ENCODE data around the gene SNX22.

The SNX22 gene

GRCh38 chr15:64132217-64132616 is 19.3 kb upstream of the SNX22 start (continued):
- no peak for TF ChIP-seq PRDM2 (tag by site-specific recombination; IDR thresholded peaks at IDR 0.05; ENCODE audit: borderline replicate concordance)
- no peak for TF ChIP-seq ZNF184 (tag by site-specific recombination; IDR thresholded peaks at IDR 0.05)
- no peak for TF ChIP-seq ZNF501 (tag by site-specific recombination; IDR thresholded peaks at IDR 0.05)
- TF ChIP-seq ZNF112 (tag by site-specific recombination; IDR thresholded peaks at IDR 0.05), result no peak
- no peak for TF ChIP-seq ZNF174 (tag by site-specific recombination; IDR thresholded peaks at IDR 0.05)
- no peak for TF ChIP-seq ZNF398 (tag by site-specific recombination; IDR thresholded peaks at IDR 0.05)

- peaks cover 0 to 89% of the 10 kb centered on the region in 2 experiments for H3K36me3 ChIP-seq (ENCODE audit: control insufficient read depth in 2 of 2, insufficient read depth in 1 of 2, low read length in 2 of 2)
- ChIA-PET POLR2A (interaction anchor here (0.6 kb wide), 1 partner anchor 288 kb away, joined by 3 read pairs; no protein-coding TSS in a partner anchor), CTCF (interaction anchor here (0.6 to 1.6 kb wide), 2 partner anchors 9 to 15 kb away, joined by 3 to 7 read pairs; no protein-coding TSS in a partner anchor)
- no peaks in the 10 kb centered on the region for H3K4me1 ChIP-seq (ENCODE audit: control insufficient read depth, insufficient read depth, low read length)
- H3K27ac ChIP-seq (ENCODE audit: extremely low read depth, low read depth, low read length), result no peak overlapping the region
- no peak overlapping the region for H3K4me3 ChIP-seq (ENCODE audit: low read depth, low read length)
- H3K9me3 ChIP-seq (ENCODE audit: control insufficient read depth, insufficient read depth, low read depth, low read length), result no peaks in the 10 kb centered on the region
- TF ChIP-seq KLF10 (tag by site-specific recombination; IDR thresholded peaks at IDR 0.05) (no peak), ZNF449 (tag by site-specific recombination; IDR thresholded peaks at IDR 0.05) (no peak), ZNF510 (tag by site-specific recombination; IDR thresholded peaks at IDR 0.05; ENCODE audit: insufficient replicate concordance) (no peak), CTCF (tag by site-specific recombination; IDR thresholded peaks at IDR 0.05) (no peak), SP7 (tag by site-specific recombination; IDR thresholded peaks at IDR 0.05) (no peak), ZNF776 (tag by site-specific recombination; IDR thresholded peaks at IDR 0.05; ENCODE audit: borderline replicate concordance) (no peak), ZNF548 (tag by site-specific recombination; IDR thresholded peaks at IDR 0.05) (no peak), GLI2 (tag by site-specific recombination; IDR thresholded peaks at IDR 0.05; ENCODE audit: borderline replicate concordance, low read depth) (no peak), MYNN (tag by site-specific recombination; IDR thresholded peaks at IDR 0.05; ENCODE audit: borderline replicate concordance) (no peak), ZNF398 (tag by site-specific recombination; IDR thresholded peaks at IDR 0.05) (no peak), PRDM6 (tag by site-specific recombination; IDR thresholded peaks at IDR 0.05) (no peak), ZNF544 (tag by site-specific recombination; IDR thresholded peaks at IDR 0.05) (no peak), ZNF558 (tag by site-specific recombination; IDR thresholded peaks at IDR 0.05) (no peak), ZNF571 (tag by site-specific recombination; IDR thresholded peaks at IDR 0.05) (no peak)
Observed at GRCh38 chr15:64133623-64134344, 17.7 kb upstream of the SNX22 start.
